ENCODE results near the gene ADGRB3.

DNA sequence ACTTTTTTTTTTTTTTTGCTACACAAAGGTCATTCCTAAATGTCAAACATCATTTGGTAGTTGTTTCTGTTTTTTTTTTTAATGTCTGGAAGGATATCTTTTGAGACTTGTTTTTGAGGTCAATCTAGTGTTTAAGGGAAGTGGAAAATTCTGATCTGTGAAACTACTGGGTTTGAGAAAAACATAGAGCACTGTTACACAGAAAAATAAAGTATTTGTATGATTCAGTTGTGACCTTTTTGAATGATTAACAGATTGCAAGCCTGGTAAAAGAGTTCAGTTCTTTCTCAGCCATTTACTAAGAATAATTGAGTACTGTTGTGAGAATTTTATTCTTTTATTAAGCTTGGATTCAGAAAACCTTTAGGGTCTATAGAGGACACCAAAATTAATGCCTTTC, 276.7 kb downstream of the ADGRB3 start:
- TF ChIP-seq EZH2 (IDR thresholded peaks at IDR 0.05): no peak
- TF ChIP-seq POLR2AphosphoS5 (IDR thresholded peaks at IDR 0.05; ENCODE audit: borderline replicate concordance, low read depth, low read length): no peak
- TF ChIP-seq FOXP2 (optimal IDR thresholded peaks at IDR 0.05; ENCODE audit: control extremely low read depth, extremely low read length, insufficient read depth): no peak

All from SK-N-MC (cell line).